AG09309 (cell line): Measurements from ENCODE around the gene CUL7.
A peak's percentile ranks its signal among the peaks of the same experiment; 100 is the strongest.
"Not testable (repeated sequence)": the region's sequence is repeated elsewhere in the genome, so short reads cannot be mapped to it uniquely, and the experiment has no call there.

ENCODE experiments used
- DNase-seq: peaks from one replicate; pipeline ENCODE4 v3.0.0-alpha.2; 2010; ENCODE audit warnings: low read depth
- H3K4me3 ChIP-seq: 2 replicates; pipeline ENCODE4 v1.5.1; 2011; ENCODE audit warnings: mild to moderate bottlenecking, low read depth, low read length, moderate library complexity; ENCODE audit not compliant: control insufficient read depth
- TF ChIP-seq, protein P1 (sequence below): IDR thresholded peaks from 2 replicates; pipeline ENCODE4 v1.5.1; 2011; ENCODE audit warnings: mild to moderate bottlenecking, low read depth, low read length, inconsistent platforms; ENCODE audit not compliant: insufficient read depth, control insufficient read depth; ENCODE audit errors: missing control alignments

The CUL7 gene

DNA sequence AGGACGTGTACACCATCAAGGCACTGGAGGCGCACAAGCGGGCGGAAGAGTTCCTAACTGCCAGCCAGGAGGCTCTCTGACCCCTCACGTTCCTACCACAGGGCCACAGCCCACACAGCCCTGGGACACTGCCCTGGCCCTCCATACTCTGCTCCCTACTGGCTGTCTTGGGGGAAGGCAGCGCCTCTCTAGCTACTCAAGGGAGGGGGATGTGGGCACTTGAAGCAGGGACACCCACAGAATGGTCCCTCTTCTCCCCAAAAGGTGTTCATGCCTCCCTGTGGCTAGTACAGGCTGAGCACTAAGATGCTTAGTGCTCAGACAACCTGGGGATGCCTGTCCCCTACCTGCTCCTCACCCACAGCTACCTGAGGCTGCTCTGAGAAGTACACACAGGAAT lies 42.4 kb downstream of the CUL7 start:
- H3K4me3 ChIP-seq = no peak overlapping the region
- TF ChIP-seq, protein P1, sequence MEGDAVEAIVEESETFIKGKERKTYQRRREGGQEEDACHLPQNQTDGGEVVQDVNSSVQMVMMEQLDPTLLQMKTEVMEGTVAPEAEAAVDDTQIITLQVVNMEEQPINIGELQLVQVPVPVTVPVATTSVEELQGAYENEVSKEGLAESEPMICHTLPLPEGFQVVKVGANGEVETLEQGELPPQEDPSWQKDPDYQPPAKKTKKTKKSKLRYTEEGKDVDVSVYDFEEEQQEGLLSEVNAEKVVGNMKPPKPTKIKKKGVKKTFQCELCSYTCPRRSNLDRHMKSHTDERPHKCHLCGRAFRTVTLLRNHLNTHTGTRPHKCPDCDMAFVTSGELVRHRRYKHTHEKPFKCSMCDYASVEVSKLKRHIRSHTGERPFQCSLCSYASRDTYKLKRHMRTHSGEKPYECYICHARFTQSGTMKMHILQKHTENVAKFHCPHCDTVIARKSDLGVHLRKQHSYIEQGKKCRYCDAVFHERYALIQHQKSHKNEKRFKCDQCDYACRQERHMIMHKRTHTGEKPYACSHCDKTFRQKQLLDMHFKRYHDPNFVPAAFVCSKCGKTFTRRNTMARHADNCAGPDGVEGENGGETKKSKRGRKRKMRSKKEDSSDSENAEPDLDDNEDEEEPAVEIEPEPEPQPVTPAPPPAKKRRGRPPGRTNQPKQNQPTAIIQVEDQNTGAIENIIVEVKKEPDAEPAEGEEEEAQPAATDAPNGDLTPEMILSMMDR = no peak
- no peak for DNase-seq

DNA sequence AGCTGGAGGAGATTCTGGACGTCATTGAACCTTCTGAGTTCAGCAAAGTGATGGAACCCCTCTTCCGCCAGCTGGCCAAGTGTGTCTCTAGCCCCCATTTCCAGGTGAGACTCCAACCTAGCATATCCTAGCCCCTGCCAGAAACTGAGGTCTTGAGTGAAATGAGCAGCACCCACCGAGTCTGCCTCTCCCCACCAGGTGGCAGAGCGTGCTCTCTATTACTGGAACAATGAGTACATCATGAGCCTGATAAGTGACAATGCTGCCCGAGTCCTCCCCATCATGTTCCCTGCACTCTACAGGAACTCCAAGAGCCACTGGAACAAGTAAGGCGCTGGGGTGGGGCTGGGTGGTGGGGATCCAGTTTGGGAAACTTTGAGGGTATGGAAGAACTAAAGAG lies 44.5 kb downstream of the CUL7 start:
- H3K4me3 ChIP-seq = no peak overlapping the region
- TF ChIP-seq, protein P1 = peak; percentile 42
- no peak for DNase-seq

DNA sequence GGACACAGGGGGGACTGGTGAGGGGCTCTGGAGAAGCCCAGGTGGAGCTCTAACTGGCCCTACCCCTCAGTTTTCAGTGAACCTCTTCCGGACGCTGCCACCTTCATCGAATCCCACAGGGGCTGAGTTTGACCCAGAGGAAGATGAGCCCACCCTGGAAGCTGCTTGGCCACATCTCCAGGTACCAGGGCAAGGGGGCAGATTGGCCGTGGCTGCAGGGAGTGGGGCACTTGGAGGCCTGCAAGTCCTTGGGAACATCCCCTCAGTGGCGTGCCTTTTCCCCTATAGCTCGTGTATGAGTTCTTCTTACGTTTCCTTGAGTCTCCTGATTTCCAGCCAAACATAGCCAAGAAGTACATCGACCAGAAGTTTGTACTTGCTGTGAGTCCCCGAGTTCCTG lies 46.5 kb downstream of the CUL7 start:
- TF ChIP-seq, protein P1 = no peak

DNA sequence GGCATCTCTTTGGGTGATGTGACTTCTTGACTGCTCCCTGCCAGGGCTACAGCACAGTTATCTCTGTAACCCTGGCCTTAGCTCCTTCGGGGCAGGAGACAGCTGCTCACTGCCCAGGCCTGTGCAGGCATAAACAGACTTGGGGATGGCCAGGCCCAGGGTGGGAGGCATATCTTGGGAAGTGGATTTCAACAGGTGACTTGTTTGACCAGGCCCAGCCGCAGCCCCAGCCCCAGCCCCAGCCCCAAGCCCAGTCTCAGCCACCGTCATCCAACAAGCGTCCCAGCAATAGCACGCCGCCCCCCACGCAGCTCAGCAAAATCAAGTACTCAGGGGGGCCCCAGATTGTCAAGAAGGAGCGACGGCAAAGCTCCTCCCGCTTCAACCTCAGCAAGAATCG lies 47.4 kb downstream of the CUL7 start:
- H3K4me3 ChIP-seq = no peak overlapping the region
- DNase-seq = no peak
- TF ChIP-seq, protein P1 = no peak

More for the DNA sequence above, 46.5 kb downstream of the CUL7 start:
- no peak overlapping the region for H3K4me3 ChIP-seq
- no peak for DNase-seq

DNA sequence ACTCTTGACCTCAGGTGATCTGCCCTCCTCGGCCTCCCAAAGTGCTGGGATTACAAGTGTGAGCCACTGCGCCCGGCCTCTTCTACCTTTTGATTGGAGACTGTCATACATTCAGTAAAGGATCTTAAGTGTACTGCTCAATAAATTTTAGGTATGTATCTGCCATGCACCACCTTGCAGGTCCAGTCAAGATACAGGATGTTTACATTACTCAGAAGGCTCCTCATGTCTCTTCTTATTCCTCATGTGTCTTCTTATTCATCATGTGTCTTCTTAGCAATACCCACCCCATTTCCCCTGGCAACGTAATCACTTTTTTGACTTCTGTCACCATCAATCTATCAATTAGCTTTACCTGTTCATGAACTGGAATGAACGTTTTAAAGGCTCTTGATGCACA lies 47.8 kb downstream of the CUL7 start:
- no peak overlapping the region for H3K4me3 ChIP-seq
- TF ChIP-seq, protein P1 = no peak
- no peak for DNase-seq

DNA sequence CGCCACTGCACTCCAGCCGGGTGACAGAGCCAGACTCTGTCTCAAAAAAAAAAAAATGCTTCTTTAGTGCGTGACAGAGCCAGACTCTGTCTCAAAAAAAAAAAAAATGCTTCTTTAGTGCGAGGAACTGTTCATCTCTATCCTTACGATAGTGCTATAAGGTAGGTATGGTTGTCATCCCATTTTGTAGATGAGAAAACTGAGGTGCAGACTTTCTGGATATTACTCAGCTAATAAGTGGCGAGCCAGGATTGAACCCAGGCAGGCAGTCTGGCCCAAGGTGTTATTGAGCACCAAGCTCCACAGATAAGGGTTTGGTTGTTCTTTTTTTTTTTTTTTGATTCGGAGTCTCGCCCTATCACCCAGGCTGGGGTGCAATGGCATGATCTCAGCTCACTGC lies 51.8 kb downstream of the CUL7 start:
- no peak for DNase-seq
- no peak overlapping the region for H3K4me3 ChIP-seq
- TF ChIP-seq, protein P1 = no peak

DNA sequence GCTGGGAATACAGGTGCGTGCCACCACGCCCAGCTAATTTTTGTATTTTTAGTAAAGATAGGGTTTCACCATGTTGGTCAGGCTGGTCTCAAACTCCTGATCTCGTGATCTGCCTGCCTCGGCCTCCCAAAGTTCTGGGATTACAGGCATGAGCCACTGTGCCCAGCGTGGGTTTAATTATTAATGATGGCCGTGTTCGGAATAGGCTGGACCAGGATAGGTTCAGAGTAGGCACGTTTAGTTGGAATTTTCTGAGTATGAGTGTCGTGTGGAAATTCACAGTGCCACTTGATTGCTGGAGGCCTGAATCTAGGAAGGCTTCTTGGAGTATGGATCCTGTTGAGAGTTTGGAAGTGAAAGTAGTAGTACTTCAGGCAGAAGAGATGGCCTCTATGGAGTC lies 55.4 kb downstream of the CUL7 start:
- not testable (repeated sequence) for DNase-seq, H3K4me3 ChIP-seq
